Coronary artery (tissue), 2 donors: Measurements from ENCODE around the gene MERTK.
"Not testable (repeated sequence)": the region's sequence is repeated elsewhere in the genome, so short reads cannot be mapped to it uniquely, and the experiment has no call there.

Source experiments
- DNase-seq: peaks from one replicate; pipeline ENCODE4 v3.0.0-alpha.2; 2017; ENCODE audit warnings: low spot score
- H3K27ac ChIP-seq, 2 donors: fragments of 200-600 bp; sonication (generic); one replicate each; pipeline ENCODE4 v1.5.1; 2016 to 2019
- H3K4me3 ChIP-seq: fragments of 200-600 bp; sonication (generic); 2 replicates; pipeline ENCODE4 v1.5.1; 2016; ENCODE audit warnings: mild to moderate bottlenecking, moderate library complexity
- TF ChIP-seq, protein P1 (sequence below): fragments of 200-600 bp; sonication (generic); IDR thresholded peaks from one replicate; pipeline ENCODE4 v1.5.1; 2019; ENCODE audit warnings: antibody characterized with exemption

The MERTK gene

GRCh38 chr2:111904726-111905474 is 6.5 kb downstream of the MERTK start:
- DNase-seq = no peak
- Histone ChIP-seq H3K27ac (peak overlapping the region; percentile 60 to 76), H3K4me3 (peak overlapping the region; percentile 23)
- TF ChIP-seq, protein P1, sequence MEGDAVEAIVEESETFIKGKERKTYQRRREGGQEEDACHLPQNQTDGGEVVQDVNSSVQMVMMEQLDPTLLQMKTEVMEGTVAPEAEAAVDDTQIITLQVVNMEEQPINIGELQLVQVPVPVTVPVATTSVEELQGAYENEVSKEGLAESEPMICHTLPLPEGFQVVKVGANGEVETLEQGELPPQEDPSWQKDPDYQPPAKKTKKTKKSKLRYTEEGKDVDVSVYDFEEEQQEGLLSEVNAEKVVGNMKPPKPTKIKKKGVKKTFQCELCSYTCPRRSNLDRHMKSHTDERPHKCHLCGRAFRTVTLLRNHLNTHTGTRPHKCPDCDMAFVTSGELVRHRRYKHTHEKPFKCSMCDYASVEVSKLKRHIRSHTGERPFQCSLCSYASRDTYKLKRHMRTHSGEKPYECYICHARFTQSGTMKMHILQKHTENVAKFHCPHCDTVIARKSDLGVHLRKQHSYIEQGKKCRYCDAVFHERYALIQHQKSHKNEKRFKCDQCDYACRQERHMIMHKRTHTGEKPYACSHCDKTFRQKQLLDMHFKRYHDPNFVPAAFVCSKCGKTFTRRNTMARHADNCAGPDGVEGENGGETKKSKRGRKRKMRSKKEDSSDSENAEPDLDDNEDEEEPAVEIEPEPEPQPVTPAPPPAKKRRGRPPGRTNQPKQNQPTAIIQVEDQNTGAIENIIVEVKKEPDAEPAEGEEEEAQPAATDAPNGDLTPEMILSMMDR = no peak

GRCh38 chr2:111905475-111905869 is 7.1 kb downstream of the MERTK start:
- peak overlapping the region; percentile 60 to 76 for H3K27ac ChIP-seq
- DNase-seq = not testable (repeated sequence)

DNA sequence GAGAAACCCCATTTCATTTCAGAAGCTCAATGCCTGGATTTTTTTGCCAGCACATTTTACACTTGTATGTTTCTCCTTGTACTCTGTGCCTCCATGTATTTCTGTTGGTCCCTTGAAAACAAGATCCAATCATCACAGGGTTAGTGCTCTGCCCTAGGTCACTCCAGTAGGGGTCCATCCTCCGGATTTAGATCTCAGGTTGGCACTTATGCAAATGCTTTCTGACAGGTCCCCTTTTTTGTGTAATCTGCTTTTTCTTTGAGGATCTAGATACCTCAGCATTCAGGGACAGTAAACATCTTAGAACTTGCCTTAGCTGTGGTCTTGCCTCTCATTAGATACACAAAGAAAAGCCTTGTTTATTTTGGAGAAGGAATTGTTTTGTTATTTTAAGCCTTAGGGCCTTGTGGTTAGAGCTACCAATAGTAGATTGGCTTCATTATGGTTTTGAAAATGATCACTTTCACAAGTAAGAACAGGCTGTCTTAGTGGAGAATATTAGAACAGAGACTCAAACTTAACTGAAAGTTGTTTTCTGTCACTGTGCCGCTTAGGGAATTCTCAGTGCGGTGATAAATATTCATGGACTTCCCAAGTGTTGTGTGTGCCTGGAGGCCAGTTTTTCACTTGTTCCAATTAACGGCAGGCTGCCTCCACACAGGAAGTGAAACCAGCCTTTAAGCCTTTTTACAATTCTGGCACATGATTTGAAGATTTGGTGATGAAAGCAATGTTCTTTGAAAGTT is 7.8 kb downstream of the MERTK start:
- TF ChIP-seq, protein P1 = no peak
- Histone ChIP-seq H3K4me3 (peak overlapping the region; percentile 20), H3K27ac (peak overlapping the region; percentile 60 to 76)
- DNase-seq = no peak

More at GRCh38 chr2:111905475-111905869, 7.1 kb downstream of the MERTK start:
- not testable (repeated sequence) for H3K4me3 ChIP-seq

DNA sequence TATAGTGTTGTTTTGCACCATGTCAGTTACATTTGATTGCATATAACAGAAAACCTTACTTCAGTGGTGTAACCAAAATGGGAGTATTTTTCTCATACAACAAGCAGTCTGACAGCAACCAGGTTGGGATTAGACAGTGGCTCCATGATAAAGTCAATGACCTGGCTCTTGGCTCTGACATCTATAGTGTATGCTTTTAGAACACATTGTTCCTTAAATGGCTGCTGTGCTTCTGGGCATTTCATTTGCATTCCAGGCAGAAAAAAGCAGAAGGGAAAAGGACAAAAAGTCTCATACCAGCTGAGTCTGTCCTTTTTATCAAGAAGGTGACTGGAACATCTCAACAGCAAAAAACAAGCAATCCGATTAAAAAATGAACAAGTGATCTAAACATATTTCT is 10.2 kb downstream of the MERTK start:
- TF ChIP-seq, protein P1 = no peak

DNA sequence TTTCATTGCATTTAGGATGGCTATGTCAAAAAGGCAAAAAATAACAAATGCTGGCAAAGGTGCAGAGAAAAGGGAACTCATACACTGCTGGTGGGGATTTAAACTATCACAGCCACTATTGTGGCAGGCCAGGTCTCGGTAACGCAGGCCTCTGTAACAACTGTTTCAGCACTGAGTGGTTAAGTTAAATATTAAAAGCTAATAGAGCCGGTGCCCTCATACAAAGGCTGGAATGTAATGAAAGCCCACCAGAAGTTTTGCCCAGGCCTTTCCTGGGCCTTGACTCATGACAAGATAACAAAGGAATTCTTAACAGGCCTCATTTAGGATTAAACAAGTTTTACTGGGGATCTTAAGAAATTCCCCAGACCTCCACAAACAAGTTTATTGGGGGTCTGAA is 10.7 kb downstream of the MERTK start:
- Histone ChIP-seq H3K4me3 (no peak overlapping the region), H3K27ac (peak overlapping the region in 1 of 2 donors; percentile 70)
- DNase-seq = no peak
- TF ChIP-seq, protein P1 = no peak

More for the DNA sequence above, 10.2 kb downstream of the MERTK start:
- Histone ChIP-seq H3K27ac (peak overlapping the region; percentile 30 to 70), H3K4me3 (no peak overlapping the region)
- DNase-seq = no peak

GRCh38 chr2:111909997-111910396 is 11.6 kb downstream of the MERTK start:
- not testable (repeated sequence) for H3K4me3 ChIP-seq, H3K27ac ChIP-seq, DNase-seq

DNA sequence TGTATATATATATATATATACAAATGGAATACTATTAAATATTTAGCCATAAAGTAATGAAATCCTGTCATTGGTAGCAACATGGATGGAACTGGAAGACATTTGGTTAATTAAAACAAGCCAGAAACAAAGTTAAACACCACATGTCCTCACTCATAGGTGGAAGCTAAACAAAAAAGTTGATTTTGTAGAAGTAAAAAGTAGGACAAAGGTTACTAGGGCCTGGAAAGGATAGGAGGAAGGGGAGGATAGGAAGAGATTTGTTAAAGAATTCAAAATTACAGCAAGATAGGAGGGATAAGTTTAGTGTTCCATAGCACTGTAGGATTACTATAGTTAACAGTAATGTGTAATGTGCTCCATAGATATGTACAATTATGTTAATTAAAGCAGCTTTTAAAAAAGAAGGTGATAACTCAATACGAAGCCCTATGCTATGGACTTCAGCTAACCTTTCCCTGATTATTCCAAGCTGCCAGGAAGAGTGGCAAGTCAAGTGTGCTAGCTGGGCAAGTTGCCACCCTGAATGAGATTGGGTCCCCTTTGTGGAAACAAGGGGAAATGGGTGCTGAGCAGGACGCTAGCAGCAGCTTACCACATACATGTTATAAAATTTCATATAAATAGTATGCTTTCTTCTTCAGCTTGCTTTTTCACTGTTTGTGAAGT is 12.3 kb downstream of the MERTK start:
- no peak overlapping the region for H3K4me3 ChIP-seq
- DNase-seq = no peak

DNA sequence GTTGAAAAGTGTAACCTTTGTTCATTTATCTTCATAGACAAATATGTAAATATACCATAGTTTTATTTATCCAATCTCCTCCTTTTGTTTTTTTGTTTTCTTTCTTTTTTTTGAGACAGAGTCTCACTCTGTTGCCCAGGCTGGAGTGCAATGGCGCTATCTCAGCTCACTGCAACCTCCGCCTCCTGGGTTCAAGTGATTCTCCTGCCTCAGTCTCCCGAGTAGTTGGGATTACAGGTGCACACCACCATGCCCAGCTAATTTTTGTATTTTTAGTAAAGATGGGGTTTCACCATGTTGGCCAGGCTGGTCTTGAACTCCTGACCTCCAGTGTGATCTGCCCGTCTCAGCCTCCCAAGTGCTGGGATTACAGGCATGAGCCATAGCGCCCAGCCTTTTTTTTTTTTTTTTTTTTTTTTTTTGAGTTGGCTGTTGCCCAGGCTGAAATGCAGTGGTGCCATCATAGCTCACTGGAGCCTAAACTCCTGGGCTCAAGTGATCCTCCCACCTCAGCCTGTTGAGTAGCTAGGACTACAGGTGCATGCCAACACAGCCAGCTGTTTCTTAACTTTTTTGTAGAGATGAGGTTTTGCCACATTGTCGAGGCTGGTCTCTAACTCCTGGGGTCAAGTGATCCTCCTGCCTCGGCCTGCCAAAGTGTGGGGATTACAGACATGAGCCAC is 13.0 kb downstream of the MERTK start:
- not testable (repeated sequence) for DNase-seq, H3K4me3 ChIP-seq, H3K27ac ChIP-seq

More for the DNA sequence above, 12.3 kb downstream of the MERTK start:
- TF ChIP-seq, protein P1 = no peak
- no peak overlapping the region for H3K27ac ChIP-seq
